GM18873 (cell line): ENCODE results near the gene PI4KA.
"Not testable (repeated sequence)": the region's sequence is repeated elsewhere in the genome, so short reads cannot be mapped to it uniquely, and the experiment has no call there.

Experiments used
- ATAC-seq: cut with Tn5 transposase; IDR thresholded peaks from one replicate; pipeline ENCODE4 v1.9.1; 2021; ENCODE audit warnings: mild to moderate bottlenecking, moderate library complexity, moderate number of reproducible peaks; ENCODE audit not compliant: unreplicated experiment, low FRiP score

Gene PI4KA

DNA sequence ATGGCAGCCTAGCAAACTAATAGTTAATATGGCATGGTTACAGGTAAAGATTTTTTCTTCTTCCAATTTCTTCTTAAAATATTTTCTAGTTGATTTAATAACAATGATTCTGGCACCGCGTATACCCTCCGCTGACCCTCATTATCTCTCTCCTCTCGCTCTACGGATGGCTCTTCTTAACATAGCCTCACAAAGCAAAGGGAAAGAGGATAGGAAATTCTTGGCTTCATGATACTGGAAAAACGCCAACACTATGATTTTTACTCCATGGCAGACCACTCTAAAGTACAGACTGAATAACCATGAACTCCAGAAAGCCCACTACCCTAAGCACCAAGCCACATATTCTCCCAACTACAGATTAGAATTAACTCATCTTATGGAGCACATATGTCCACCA, 6.1 kb downstream of the PI4KA start:
- ATAC-seq, result no peak

DNA sequence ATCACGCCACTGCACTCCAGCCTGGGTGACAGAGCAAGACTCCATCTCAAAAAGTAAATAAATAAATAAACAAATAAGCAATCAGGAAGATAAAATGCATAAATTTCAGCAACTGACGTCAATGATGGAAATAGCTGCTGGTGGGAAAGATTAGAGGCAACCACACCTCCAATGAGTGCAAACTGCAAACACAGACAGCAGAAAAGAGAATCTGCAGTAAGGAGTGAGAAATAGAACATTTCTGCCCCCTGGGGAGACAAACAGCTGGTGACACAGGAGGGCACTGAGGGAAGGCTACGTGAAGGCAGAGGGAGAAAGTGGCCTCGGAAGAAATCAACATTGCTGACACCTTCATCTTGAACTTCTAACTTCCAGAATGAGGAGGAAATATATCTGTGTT, 6.5 kb downstream of the PI4KA start:
- ATAC-seq, result no peak

DNA sequence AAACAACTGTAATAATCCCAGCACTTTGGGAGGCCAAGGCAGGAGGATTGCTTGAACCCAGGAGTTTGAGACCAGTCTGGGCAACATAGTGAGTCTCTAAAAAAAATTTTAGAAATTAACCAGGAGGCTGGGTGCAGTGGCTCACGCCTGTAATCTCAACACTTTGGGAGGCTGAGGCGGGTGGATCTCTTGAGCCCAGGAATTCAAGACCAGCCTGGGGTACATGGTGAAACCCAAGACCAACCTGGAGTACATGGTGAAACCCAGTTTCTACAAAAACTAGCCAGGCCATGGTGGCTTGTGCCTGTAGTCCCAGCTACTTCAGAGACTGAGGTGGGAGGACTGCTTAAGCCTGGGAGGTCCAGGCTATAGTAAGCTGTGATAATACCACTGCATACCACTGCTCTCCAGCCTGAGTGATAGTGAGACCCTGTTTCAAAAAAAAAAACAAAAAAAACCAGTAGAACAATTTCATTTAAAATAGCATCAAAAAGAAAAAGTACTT, 11.2 kb downstream of the PI4KA start:
- no peak for ATAC-seq

DNA sequence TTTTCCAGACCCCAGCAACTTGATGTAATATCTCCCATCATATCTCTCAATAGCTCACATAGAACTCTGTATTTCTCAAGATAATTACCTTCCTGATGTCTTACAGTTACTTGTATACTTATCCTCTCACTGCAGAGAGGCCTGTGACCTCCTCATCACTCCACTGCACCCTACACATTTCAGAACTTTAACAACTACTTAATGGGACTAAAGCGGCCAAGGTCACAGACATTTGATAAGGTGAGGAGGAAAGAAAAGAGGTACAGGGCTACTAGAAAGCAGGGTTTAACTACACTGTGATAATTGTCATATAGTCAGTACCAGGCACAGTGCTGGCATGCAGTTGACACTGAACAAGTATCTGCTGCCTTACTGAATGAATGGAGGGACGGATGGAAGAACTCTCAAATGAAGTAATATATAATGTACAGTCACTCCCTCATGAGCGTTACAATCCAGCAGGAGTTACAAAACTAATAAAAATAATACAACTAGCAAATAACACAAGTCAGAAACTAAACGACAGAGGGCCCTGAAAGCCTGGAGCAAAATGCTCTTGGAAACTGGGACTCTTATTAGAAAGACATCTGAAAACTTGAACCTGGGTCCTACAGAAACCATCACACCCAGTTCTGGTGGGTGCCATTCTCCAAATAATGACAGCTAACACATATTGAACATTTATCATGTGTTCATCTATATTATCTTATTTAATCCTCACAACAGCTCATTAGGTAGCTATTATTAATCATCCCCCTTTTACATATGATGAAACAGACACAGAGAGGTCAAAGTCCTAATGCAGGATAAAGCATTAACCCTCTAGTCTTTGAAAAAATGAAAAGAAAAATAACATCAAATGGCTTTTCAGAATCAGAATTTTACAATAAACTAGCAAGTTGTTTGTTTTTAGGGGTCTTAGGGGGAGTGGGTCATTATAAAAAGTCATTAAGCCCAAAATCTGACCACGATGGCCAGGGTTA, 14.3 kb downstream of the PI4KA start:
- ATAC-seq, result no peak

DNA sequence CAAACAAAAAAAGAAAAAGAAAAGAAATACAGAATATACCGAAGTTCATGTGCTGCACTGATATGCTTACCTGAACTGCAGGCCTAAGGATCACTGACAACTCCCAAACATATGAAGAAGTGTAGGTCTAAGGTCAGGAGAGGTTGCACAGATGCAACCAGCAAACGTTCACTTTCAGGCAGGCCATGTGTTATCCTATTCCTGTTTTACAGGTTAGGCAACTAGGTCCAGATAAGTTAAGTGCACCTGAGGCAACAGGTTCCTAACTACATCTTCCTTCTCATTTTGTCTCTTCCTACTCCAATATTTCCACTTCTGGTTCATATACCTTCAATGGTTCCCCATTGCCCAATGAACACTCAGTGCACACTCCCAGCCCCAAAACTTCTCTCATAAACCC, 15.1 kb downstream of the PI4KA start:
- no peak for ATAC-seq

DNA sequence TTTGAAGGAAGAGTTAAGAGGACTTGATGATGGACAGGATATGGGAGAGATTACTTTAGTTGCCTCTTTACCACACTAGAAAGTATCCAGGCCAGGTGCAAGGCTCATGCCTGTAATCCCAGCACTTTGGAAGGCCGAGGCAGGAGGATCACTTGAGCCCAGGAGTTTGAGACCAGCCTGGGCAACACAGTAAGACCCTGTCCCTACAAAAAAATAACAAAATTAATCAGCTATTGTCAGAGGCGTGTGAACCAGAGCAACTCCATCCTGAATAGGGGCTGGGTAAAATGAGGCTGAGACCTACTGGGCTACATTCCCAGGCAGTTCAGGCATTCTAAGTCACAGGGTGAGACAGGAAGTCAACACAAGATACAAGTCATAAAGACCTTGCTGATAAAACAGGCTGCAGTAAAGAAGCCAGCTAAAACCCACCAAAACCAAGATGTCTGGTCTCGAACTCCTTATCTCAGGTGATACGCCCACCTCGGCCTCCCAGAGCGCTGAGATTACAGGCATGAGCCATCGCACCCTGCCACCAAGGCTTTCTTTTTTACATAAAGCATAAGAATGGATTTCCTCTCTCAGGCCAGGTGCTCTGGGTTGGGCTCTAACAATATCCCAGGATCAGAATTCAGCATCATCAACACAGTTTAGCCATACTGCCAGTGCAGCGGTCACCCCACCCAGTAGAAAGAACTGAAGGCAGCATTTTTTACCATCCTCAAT, 17.8 kb downstream of the PI4KA start:
- ATAC-seq, result no peak

DNA sequence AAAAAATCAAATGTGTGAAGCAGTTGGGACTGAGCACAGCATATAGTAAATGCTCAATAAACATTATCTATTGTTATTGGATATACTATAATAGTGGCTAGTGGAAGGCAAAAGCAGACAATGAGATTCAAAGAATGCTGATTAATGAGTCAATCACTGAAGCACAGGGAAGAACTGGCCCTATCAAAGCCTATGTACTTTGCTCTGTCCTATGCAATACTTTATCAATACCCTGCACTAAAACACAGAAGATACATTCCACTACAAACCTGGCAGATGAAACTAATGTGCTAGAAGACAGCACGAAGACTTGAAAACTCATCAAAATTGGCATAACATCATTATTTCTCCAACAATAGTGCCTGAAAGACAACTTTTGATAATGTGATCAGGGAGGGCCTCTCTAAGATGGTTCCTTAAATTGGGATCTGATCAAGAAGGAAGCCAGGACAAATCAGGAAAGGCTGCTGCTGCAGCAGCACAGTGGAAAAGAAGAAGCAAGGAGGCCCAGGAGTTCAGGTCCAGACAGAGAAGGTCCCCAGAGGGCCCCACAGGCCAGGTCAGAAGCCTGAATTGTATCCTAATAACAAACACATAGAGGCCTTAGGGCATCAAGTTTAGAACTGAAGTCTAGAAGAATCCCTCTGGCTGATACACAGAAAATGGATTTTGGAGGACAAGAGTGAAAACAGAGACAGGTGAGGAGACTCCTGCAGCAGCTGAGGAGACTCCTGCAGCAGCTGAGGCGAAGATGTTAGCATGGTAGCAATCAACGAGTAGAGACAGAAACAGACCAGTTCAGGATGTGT, 18.6 kb downstream of the PI4KA start:
- no peak for ATAC-seq

DNA sequence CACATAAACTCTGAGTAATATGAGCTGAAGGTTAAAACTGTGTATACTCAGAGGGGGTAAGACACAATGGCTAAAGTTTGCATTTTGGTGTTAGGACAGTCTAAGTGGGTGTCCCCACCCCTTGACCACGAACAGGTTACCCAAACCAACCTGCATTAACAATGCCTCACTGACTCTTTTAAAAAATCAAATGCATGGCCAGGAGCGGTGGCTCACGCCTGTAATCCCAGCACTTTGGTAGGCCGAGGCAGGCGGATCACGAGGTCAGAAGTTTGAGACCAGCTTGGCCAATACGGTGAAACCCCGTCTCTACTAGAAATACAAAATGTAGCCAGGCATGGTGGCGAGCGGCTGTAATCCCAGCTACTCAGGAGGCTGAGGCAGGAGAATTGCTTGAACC, 19.3 kb downstream of the PI4KA start:
- ATAC-seq, result not testable (repeated sequence)

DNA sequence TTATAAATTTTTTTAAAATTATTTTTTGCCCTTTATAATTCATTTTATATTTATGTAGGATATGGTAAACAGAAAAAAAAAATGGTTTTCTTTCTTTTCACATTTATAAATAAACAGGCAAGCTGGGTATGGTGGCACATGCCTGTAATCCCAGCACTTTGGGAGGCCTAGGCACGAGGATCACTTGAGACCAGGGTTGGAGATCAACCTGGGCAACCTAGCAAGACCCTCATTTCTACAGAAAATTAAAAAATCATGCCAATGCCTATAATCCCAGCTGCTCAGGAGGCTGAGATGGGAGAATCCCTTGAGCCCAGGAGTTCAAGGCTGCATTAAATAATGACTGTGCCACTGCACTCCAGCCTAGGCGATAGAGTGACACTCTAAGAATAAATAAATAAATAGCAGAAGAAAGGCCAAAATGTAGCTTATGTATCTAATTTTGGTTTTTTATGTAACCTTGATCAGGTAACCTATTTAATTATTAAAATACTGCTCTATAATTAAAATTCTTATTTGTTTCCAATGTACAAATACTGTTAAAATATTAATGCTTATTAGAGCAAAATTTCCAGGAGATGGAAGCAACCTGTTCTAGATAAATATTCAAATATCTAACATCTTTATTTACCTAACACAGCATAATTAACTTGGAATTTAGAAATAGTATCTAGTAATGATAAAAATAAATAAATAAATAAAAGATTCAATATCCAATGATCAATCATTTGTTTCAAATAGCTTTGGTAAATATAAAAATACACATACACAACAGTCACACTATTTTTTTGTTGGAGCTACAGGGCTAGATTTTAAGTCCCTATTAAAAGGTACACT, 21.4 kb downstream of the PI4KA start:
- ATAC-seq, result no peak

DNA sequence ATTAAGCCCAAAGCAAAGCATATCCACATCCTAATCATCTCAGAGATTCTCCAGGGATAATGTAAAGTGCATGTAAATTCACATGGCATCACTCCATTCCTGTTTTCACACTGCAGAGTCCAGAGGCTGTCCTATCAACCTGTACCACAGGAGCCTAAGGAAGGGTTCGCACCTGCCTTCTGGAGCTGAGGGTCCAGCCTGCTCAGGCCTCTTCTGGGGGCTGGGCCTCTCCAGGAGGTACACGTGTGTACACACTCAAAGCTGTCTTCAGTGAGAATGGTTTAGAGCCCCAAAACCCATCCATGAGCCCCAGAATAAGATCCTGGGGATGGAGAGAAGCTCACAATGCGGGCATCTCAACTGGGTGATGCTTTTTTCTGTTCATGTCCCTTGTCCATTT, 23.9 kb downstream of the PI4KA start:
- ATAC-seq, result no peak

DNA sequence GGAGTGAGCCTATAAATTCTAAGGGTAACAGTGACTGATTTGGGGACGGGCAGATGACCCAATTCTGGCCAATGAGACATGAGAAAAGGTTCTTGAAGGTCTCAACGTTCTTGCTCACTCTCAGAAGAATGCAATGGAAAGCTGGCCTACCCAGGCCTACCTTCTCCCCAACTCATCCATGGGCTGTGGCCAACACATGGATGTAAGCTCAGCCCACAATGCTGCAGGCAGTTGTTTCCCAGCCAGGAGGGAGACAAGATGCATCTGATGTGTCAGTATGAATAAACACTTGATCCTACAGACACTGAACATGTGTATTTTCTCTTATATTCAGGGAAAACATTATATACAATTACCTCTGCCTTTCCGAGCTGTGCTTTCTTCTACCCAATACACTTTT, 24.4 kb downstream of the PI4KA start:
- no peak for ATAC-seq

DNA sequence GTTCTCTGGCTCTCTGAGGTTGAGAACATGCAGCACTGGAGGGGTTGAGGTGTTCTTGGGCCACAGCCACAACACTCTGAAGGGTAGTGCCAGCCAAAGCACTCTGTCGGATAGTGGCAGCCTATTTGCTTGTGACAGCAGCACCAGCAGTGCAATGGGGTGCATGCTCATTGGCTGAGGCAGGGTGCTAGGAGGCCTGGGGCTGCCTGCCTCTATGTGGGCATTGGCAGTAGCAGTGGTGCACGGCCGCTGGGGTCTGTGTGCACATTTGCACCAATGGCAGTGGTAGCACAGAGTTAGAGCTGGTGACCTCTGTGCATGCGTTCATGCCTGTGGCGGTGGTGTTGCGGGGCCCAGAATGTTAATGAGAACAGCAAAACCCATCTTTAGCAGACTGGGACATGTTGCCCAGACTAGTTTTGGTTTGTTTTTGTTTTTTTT, 25.4 kb downstream of the PI4KA start:
- ATAC-seq, result no peak

DNA sequence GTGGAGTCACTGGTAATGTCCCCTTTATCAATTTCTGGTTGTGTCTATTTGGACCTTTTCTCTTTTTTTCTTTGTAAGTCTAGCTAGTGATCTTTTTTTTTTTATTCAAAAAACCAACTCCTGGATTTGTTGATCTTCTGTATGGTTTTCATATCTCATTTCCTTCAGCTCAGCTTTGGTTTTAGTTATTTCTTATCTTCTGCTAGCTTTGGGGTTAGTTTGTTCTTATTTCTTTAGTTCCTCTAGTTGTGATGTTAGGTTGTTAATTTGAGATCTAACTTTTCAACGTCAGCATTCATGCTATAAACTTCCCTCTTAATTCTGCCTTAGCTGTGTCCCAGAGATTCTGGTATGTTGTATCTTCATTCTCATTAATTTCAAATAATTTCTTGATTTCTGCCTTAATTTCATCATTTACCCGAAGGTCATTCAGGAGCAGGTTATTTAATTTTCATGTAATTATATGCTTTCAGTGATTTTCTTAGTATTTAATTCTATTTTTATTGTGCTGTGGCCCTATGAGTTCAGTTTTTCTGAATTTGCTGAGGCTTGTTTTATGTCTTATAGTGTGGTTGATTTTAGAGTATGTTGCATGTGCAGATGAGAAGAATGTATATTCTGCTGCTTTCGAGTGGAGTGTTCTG, 29.0 kb downstream of the PI4KA start:
- ATAC-seq, result no peak

DNA sequence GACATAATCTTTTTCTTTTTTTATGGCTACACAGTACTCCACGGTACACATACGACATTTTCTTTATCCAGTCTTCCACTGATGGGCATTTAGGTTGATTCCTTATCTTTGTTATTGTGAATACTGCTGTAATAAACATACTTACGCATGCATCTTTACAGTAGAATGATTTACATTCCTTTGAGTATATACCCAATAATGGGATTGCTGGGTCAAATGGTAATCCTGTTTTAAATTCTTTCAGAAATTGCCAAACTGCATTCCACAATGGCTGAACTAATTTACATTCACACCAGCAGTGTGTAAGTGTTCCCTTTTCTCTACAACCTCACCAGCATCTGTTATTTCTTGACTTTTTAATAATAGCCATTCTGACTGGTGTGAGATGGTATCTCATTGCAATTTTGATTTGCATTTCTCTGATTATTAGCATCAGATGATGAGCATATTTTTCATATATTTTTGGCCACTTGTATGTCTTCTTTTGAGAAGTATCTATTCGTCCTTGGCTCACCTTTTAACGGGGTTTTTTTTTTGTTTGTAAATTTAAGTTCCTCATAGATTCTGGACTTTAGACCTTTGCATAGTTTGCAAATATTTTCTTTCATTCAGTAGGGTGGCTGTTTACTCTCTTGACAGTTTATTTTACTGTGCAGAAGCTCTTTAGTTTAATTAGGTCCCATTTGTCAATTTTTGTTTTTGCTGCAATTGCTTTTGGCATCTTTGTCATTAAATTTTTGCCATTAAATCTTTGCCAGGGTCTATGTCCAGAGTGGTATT, 32.0 kb downstream of the PI4KA start:
- not testable (repeated sequence) for ATAC-seq

DNA sequence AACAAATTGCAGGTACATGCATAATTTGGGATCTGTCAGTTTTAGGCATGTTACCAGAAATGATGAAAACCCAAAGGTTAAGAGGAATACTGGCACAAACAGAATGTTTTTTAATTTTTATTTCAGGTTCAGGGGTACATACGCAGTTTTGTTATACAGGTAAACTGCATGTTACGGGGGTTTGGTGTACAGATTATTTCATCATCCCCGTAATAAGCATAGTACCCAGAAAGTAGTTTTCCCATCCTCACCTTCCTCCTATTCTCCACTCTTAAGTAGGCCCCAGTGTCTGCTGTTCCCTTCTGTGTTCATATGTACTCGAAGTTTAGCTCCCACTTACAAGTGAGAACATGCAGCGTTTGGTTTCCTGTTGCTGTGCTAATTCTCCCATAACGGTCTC, 33.0 kb downstream of the PI4KA start:
- no peak for ATAC-seq

DNA sequence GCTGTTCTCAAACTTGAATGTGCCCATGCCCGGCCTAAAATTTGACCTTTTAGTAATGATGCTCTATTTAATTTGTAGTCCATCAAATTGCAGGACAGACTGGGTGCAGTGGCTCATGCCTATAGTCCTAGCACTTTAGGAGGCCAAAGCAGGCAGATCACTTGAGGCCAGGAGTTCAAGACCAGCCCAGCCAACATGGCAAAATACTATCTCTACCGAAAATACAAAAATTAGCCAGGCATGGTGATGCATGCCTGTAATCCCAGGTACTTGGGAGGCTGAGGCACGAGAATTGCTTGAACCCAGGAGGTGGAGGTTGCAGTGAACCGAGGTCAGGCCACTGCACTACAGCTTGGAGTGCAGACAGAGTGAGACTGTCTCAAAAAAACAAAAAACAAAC, 33.4 kb downstream of the PI4KA start:
- ATAC-seq, result not testable (repeated sequence)

DNA sequence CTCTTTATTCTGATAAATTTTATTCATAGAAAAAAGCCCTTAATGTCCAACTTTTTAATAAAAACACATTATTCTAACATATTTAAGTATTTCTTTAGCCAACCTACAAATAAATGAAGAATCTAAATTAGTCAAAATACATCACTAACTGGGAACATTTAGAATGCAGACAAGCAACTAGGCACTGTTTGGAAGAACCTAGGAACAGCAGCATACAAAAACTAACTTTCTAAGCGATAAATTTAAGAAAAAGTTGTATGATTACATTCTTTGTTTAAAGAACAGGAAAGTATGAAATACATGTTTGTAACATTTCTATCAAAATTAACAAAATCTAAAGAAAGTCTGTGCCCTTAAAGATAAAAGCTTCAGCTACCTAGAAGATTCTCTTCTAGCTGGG, 35.3 kb downstream of the PI4KA start:
- ATAC-seq, result no peak

DNA sequence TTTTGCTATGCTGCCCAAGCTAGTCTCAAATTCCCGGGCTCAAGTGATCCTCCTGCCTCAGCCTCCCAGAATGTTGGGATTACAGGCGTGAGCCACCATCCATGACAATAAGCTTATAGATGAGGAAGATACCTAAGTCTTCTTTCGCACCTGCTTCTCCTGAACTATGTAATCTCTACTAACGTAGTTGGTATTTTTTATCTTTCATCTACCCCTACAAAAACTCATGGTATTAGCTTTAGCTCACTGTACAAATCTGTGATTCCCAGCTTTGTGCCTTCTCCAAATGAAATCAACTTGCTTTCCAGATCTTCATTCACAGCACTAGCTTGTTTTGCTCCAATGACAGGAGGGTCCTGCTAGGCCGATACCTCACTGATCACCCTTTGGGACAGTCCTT, 36.4 kb downstream of the PI4KA start:
- no peak for ATAC-seq
